ENCODE measurements around the gene TTC7B.

Gene TTC7B

GRCh38 chr14:90523544-90523943 is 292.7 kb downstream of the TTC7B start:
- no peak for DNase-seq (ENCODE audit: low spot score)
- no peak overlapping the region for H3K27ac ChIP-seq
- ChIA-PET POLR2A (ENCODE audit: low non-redundant PET) (no interaction called here), CTCF (interaction anchor here (0.6 kb wide), 2 partner anchors 124 to 187 kb away, joined by 3 read pairs; no protein-coding TSS in a partner anchor)
- TF ChIP-seq, protein P1, sequence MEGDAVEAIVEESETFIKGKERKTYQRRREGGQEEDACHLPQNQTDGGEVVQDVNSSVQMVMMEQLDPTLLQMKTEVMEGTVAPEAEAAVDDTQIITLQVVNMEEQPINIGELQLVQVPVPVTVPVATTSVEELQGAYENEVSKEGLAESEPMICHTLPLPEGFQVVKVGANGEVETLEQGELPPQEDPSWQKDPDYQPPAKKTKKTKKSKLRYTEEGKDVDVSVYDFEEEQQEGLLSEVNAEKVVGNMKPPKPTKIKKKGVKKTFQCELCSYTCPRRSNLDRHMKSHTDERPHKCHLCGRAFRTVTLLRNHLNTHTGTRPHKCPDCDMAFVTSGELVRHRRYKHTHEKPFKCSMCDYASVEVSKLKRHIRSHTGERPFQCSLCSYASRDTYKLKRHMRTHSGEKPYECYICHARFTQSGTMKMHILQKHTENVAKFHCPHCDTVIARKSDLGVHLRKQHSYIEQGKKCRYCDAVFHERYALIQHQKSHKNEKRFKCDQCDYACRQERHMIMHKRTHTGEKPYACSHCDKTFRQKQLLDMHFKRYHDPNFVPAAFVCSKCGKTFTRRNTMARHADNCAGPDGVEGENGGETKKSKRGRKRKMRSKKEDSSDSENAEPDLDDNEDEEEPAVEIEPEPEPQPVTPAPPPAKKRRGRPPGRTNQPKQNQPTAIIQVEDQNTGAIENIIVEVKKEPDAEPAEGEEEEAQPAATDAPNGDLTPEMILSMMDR (conservative IDR thresholded peaks at IDR 0.05; ENCODE audit: low read depth): no peak

DNA sequence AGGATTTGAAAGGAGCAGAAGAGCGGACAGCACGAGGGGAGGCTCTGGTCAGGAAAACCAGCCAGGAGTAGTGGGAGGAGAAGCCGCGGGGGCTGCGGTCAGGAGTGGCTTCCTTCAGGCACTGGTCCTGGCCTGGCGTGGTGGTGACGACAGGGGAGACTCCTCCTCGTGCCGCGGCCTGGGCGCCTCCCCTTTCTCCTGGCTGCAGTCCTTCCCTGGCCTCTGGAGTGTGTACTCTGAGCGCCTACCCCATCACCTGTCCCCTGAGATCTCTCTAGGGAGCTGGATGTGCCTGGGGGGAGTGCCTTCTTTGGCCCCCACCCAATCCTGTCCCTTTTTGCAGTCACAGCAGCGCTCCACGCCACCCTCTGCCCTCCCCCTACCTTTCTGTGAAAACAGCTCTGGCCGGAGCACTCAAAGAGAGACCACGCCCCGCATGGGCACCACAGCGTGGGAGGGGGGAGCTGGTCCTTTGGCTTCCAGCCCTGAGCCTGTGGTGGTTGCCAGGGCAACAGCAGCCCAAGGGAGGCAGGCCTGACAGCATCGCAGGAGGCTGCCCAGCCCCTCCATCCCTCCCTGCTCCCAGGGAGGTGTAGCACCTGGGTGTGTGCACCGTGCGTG is 293.5 kb downstream of the TTC7B start:
- ChIA-PET POLR2A (ENCODE audit: low non-redundant PET) (interaction anchor here (0.8 kb wide), 1 partner anchor 13 kb away, joined by 3 read pairs; no protein-coding TSS in a partner anchor), CTCF (interaction anchor here (0.6 to 1.3 kb wide), 2 partner anchors 123 kb away, joined by 3 read pairs; no protein-coding TSS in a partner anchor)
- no peak for DNase-seq (ENCODE audit: low spot score)
- TF ChIP-seq, protein P1 (conservative IDR thresholded peaks at IDR 0.05; ENCODE audit: low read depth): no peak
- H3K27ac ChIP-seq: no peak overlapping the region

GRCh38 chr14:90521930-90522483 is 294.2 kb downstream of the TTC7B start:
- POLR2A ChIA-PET (ENCODE audit: low non-redundant PET): interaction anchor here (0.8 kb wide), 1 partner anchor 14 kb away, joined by 3 read pairs; no protein-coding TSS in a partner anchor
- DNase-seq (ENCODE audit: low spot score): no peak
- no peak overlapping the region for H3K27ac ChIP-seq
- CTCF ChIA-PET: interaction anchor here (0.7 to 1.3 kb wide), 2 partner anchors 92 to 122 kb away, joined by 3 read pairs; no protein-coding TSS in a partner anchor
- TF ChIP-seq, protein P1 (conservative IDR thresholded peaks at IDR 0.05; ENCODE audit: low read depth): no peak

DNA sequence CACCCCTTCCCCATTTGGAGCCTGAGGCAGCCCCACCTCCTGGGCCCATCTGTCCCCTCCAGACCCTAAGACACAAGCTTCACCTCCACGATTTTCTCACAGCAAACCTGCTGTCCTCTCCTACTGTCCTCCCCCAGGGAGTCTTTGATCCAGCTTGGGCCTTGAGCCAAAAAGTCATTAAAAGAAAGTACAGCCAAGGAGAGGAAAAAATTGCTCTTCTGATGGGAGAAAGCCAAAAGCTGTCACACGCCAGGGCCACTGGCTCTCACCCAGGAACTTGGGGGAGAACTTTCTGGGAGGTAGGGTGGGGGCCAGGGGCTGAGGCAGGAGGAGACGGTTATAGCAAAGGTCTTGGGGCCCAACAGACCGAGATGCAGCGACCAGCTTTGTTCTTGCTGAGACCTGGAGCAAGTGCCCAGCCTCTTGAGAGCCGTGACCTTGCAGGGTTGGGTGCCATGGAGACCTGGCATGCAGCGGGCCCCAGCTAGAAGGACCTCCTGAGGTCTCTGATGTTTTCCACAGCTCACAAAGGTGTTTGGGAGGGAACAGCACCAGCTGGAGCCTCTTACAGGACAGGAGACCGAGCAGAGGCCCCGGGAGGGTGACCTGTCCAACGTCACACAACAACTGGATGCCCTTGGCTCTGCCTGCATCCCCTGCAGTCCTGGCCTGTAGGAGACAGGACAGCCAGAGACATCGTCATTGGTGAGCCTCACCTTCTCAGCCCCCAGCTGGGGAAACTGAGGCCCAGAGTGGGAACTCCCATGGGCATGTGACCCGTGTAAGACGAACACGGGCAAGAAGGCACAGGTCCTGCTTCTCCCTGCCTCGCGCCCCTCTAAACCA is 294.9 kb downstream of the TTC7B start:
- no peak for DNase-seq (ENCODE audit: low spot score)
- POLR2A ChIA-PET (ENCODE audit: low non-redundant PET): no interaction called here
- H3K27ac ChIP-seq: no peak overlapping the region; the same call in 1 of the 2 replicates

DNA sequence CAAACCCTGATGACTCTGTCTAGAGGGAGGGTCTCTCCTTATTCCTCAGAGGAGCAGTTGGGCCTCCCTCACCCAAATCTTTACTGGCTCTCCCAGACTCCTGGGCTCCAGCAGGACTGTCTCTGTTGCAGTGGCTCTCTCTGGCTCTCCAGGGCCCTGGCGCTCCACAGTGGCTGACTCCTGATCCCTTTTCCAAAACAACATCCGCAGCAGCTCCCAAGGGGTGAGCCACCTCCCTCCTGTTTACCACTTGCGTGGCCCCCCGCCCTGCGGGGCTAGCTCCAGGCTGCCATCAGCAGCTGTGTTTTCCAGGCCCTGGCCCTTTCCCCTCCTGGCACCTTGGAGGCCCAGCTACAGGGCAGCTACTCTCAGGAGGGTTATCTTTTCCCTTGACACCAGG is 295.9 kb downstream of the TTC7B start:
- ChIA-PET CTCF (no interaction called here), POLR2A (ENCODE audit: low non-redundant PET) (no interaction called here)
- no peak overlapping the region; the same call in 1 of the 2 replicates for H3K27ac ChIP-seq
- TF ChIP-seq, protein P1 (conservative IDR thresholded peaks at IDR 0.05; ENCODE audit: low read depth): no peak
- no peak for DNase-seq (ENCODE audit: low spot score)

More for the DNA sequence above, 294.9 kb downstream of the TTC7B start:
- CTCF ChIA-PET: interaction anchor here (0.7 to 1.3 kb wide), 2 partner anchors 93 to 122 kb away, joined by 3 read pairs; no protein-coding TSS in a partner anchor
- TF ChIP-seq, protein P1 (conservative IDR thresholded peaks at IDR 0.05; ENCODE audit: low read depth): no peak

- no peak overlapping the region for H3K27ac ChIP-seq
- TF ChIP-seq, protein P1 (conservative IDR thresholded peaks at IDR 0.05; ENCODE audit: low read depth): no peak
- ChIA-PET POLR2A (ENCODE audit: low non-redundant PET) (no interaction called here), CTCF (interaction anchor here (0.7 to 0.8 kb wide), 2 partner anchors 53 to 94 kb away, joined by 4 read pairs; no protein-coding TSS in a partner anchor)
- no peak for DNase-seq (ENCODE audit: low spot score)
These were observed 296.8 kb downstream of the TTC7B start for GRCh38 chr14:90519262-90519920.

All from RWPE1 (cell line).